ENCODE measurements around the gene LATS2.

DNA sequence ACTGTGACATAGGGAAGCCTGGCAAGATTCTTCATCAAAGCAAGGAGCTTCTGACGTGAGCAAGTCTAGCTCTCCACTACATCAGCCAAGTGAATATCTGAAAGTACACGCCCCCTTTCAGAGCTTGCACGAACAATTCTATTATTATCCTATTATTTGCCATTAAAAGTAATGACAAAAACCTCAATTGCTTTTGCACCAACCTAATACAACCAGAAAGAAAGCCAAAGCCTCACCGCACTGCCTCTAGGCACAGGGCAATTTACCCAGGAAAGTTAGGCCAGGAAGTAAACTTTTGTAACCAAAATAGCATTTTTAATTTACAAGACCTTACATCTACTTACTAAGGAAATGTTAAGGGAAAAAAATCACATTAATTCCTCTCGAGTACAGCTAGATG is 41.2 kb downstream of the LATS2 start:
- no peak for TF ChIP-seq POLR2A (IDR thresholded peaks at IDR 0.05)
- TF ChIP-seq, protein P1, sequence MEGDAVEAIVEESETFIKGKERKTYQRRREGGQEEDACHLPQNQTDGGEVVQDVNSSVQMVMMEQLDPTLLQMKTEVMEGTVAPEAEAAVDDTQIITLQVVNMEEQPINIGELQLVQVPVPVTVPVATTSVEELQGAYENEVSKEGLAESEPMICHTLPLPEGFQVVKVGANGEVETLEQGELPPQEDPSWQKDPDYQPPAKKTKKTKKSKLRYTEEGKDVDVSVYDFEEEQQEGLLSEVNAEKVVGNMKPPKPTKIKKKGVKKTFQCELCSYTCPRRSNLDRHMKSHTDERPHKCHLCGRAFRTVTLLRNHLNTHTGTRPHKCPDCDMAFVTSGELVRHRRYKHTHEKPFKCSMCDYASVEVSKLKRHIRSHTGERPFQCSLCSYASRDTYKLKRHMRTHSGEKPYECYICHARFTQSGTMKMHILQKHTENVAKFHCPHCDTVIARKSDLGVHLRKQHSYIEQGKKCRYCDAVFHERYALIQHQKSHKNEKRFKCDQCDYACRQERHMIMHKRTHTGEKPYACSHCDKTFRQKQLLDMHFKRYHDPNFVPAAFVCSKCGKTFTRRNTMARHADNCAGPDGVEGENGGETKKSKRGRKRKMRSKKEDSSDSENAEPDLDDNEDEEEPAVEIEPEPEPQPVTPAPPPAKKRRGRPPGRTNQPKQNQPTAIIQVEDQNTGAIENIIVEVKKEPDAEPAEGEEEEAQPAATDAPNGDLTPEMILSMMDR (IDR thresholded peaks at IDR 0.05): no peak
